Epithelial cell of prostate (primary cell): ENCODE results near the gene PAX6.

ENCODE experiments used
- DNase-seq: peaks from one replicate; pipeline ENCODE4 v3.0.0-alpha.2; 2011; ENCODE audit warnings: low read depth, low spot score
- H3K27ac ChIP-seq: fragments of 450-650 bp; 2 replicates; pipeline ENCODE4 v1.5.1; 2017; ENCODE audit warnings: mild to moderate bottlenecking

Gene PAX6

DNA sequence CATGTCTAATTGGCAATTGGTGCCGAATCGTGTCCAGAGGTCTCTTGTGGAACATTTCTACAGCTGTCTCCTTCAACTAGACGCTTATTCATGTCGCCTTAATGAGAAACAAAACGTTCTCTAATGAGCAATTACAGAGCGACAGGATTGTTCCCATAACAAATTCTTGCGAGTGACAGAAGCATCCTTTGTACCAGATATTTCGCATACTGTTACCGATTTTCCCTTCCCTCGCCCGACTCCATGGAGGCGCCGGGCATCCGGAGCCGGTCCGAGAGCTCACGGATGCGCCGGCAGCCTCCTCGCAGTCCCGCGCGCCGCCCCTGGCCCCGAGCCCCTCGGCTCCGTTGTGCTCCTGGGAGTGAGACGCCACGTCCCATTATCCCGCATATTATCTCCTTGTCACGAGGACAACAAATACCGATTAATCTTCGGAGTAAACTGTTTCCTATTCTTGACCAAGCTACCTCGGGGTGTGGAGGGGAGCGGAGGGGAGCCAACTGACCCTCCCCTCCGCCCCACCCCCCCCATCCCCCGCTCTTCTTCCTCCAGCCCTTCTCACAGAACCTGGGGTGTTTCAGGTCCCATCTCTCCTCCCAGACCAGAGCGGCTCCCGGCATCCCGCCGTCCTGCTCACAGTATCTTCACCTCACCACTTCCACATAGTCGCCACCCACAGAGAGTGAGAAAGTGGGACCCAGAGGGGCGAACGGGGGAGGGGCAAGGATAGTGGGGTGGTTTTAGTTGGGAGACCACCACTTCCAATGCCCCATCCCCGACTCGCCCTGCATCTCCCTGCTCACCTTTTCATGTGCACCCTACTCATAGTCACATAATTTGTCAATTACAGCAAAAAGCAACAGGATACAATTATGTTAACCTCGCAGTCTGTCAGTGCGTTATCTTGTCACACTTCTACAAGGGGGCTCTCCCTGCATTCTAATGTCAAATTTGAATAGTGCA lies 11.4 kb downstream of the PAX6 start:
- DNase-seq = no peak

GRCh38 chr11:31798554-31799434 lies 12.3 kb downstream of the PAX6 start:
- DNase-seq = no peak
- no peak overlapping the region for H3K27ac ChIP-seq

More for the DNA sequence above, 11.4 kb downstream of the PAX6 start:
- no peak overlapping the region for H3K27ac ChIP-seq

- no peak overlapping the region for H3K27ac ChIP-seq
- no peak for DNase-seq
These were observed 13.0 kb downstream of the PAX6 start for GRCh38 chr11:31798057-31798553.

DNA sequence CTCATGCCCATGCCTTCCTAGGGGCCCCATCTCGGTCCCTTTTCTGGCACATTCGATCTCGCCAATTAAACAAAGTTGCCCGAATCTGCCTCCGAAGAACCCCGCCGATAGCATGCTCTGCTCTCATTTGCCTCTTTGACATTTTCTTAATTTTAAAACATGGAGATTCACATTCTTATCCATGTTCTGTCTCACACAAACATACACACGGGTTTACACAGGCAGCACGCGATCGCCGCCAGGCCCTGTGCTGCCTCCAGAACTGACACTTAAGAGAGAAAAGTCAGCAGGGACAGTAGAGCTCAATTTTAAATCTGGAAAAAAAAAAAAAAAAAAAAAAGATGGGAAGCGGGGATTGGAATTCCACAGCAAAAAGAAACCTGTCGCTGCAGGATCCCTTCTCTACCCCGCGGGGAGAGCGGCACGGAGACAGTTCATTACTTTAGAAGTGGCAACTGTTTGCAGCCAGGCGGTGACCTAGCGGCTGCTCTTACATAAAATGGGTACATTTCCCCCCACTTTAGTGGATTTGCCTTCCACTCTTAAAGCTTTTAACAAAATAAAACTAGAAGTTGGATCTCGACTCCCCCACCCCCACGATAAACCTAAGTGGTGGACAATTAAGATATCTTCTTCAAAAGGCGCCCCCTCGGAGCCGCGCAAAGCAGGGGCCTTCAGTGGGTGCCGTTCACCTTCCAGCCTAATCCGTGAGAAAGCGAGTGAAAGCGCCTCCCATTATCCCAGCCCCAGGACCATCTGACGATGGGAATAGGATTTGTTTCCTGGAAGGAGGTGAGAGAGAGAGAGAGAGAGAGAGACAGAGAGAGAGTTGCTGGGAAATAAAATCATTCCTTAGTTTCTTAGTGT lies 13.7 kb downstream of the PAX6 start:
- no peak for DNase-seq
- no peak overlapping the region for H3K27ac ChIP-seq

GRCh38 chr11:31796499-31797189 lies 14.5 kb downstream of the PAX6 start:
- H3K27ac ChIP-seq = no peak overlapping the region
- DNase-seq = no peak

DNA sequence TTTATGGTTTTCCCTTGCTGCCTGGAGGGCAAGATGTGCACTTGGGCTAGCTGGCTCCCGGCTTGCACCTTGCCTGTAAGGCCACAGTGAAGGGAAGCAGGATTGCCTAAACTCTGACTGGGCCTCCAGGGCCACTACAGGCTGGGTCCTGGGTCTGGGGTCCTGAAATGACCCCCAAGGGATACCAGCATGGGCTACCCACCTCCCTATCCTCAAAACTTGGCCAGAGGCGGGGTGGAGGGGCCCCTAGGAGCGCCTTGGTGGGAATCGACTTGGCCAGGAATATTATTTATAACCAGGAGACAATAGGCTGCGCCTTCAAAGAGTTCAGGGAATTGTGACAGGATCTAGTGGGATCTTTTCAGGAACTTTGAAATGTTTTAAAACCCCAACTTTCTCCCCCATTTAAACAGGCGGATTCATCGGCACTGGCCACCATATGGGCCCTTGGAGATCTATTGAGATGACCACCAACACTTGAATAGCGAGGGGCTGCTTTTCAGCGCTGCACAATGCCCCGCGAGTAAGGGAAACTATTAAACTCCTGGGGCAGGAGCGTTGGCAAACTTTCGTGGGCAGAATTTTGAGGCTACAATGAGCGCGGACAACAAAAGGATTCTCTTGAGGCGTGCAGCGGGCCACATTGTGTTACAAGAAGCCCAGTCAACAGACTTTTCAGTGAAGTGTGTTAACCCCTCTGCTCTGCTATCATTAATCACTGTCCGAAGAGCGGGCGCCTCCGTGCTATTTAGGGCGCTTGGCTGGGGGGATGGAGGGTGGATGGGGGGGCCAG lies 15.2 kb downstream of the PAX6 start:
- H3K27ac ChIP-seq = no peak overlapping the region
- DNase-seq = no peak

DNA sequence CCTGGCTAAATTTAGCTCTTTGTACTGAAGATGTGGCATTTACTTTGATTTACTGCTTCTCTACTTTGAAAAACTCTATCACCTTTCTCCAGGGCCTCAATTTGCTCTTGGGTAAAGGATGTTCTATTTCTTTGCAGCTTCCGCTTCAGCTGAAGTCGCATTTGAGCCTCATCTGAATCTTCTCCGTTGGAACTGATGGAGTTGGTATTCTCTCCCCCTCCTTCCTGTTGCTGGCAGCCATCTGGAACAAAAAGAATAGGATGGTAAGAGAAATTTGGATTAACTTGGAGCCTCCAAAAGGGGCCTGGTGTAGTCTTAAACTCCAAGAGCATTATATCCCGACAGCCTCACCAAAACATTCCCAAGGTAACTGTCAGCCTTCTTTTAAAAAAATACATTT lies 16.6 kb downstream of the PAX6 start:
- DNase-seq = no peak
- H3K27ac ChIP-seq = no peak overlapping the region

DNA sequence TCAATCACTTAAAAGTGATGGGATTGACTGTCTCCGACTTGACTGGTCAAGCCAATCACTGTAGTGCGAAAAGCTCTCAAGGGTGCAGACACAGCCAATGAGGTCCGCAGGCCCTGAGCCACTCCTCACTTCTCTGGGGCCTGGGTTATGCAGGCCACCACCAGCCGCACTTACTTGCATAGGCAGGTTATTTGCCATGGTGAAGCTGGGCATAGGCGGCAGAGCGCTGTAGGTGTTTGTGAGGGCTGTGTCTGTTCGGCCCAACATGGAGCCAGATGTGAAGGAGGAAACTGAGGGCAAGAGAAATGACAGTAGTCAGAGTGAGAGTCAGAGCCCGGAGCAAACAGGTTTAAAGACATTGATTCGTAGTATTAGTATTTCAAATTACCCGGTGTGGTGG lies 17.9 kb downstream of the PAX6 start:
- DNase-seq = no peak
- H3K27ac ChIP-seq = no peak overlapping the region

- DNase-seq = no peak
- H3K27ac ChIP-seq = no peak overlapping the region
These were observed 18.7 kb downstream of the PAX6 start for GRCh38 chr11:31792456-31792855.

DNA sequence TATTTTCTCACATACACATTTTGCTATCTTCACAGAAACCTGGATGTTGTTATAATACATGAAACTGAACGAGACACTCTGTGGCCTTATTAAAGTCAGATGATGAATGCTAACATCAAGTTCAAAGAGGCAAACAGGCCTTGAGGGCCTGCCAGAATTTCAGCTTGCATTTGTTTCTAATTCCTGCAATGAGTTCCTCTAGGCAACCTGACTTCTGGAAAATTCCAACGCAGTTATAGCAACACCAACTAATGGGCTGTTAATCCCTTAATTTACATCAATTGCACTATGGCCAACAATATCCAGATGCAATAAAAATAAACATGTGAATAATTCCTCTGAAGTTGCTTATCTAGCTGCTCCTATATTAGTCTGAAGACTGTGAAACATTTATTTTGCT lies 19.1 kb downstream of the PAX6 start:
- no peak for DNase-seq

DNA sequence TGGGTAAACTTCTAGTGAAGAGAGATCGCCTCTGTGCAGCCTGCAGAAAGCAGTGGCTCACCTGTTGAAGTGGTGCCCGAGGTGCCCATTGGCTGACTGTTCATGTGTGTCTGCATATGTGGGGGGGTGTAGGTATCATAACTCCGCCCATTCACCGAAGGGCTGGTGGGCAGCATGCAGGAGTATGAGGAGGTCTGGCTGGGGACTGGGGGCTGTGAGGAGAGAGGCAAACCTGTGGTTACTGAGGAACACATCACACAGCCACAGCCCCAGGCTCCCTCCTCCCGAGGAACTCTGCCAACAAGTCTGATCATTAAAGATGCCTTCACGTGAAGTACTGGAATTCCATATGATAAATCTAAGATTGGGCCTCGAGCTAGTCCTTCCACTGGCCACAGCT lies 20.5 kb downstream of the PAX6 start:
- no peak for DNase-seq

More for the DNA sequence above, 19.1 kb downstream of the PAX6 start:
- no peak overlapping the region for H3K27ac ChIP-seq

GRCh38 chr11:31788085-31788484 lies 23.0 kb downstream of the PAX6 start:
- DNase-seq = no peak
- no peak overlapping the region for H3K27ac ChIP-seq

More for the DNA sequence above, 20.5 kb downstream of the PAX6 start:
- H3K27ac ChIP-seq = no peak overlapping the region

- DNase-seq = no peak
- no peak overlapping the region for H3K27ac ChIP-seq
These were observed 24.0 kb downstream of the PAX6 start for GRCh38 chr11:31786996-31787685.

DNA sequence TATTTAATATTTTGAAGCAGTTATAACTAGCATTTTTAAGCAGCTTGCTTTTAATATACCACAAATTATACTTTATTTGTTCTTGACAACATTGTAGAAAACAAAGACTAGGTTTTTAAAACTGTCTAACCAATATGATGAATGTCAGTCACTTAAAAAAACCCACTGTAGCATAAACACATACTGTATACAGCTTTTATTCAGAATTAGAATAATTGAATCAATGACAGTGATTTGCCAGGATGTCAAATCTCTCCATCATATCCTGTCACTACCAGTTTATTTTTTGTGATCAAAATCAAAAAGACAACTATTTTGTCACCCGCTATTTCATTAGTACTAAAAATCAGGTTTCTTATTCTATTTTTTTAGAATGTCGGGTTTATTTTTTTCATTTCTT lies 26.5 kb downstream of the PAX6 start:
- DNase-seq = no peak
- no peak overlapping the region for H3K27ac ChIP-seq

- no peak overlapping the region for H3K27ac ChIP-seq
- no peak for DNase-seq
These were observed 27.9 kb downstream of the PAX6 start for GRCh38 chr11:31783252-31783651.

GRCh38 chr11:31782257-31782656 lies 28.9 kb downstream of the PAX6 start:
- no peak overlapping the region for H3K27ac ChIP-seq
- DNase-seq = no peak

GRCh38 chr11:31780480-31780971 lies 30.6 kb downstream of the PAX6 start:
- H3K27ac ChIP-seq = no peak overlapping the region
- no peak for DNase-seq

- DNase-seq = no peak
- H3K27ac ChIP-seq = no peak overlapping the region
These were observed 31.0 kb downstream of the PAX6 start for GRCh38 chr11:31780078-31780477.
